Measurements from ENCODE around the gene AFG3L2. TPM values are rescaled to one million over a fixed set of nuclear protein-coding genes. Genes with fewer than 3 reads are reported as not detected.

The AFG3L2 gene
- total RNA-seq, 1 experiment from 2014 or later: 73.5 TPM

GRCh38 chr18:12345491-12346239 lies 31.4 kb downstream of the AFG3L2 start:
- no peaks in the 10 kb centered on the region for H3K27me3 Mint-ChIP-seq (ENCODE audit: low read depth)
- no peak overlapping the region for H3K4ac ChIP-seq (ENCODE audit: low read depth, low read length)
- no peak overlapping the region for H4K91ac ChIP-seq (ENCODE audit: insufficient read length, low read depth, low read length)
- no peak overlapping the region for H3K4me3 Mint-ChIP-seq
- DNase-seq: no peak
- H3K27ac ChIP-seq (ENCODE audit: insufficient read length, low read depth, low read length): no peak overlapping the region
- H3K27ac Mint-ChIP-seq: peak overlapping the region; percentile 10 to 88 (median 78); a peak in 5 of 7 replicates
- no peak overlapping the region for H3K56ac ChIP-seq (ENCODE audit: insufficient read length, low read depth, low read length)
- no peak overlapping the region for H3K18ac ChIP-seq (ENCODE audit: insufficient read length, low read depth, low read length)
- H3K14ac ChIP-seq (ENCODE audit: insufficient read depth, low read length): no peak overlapping the region
- no peak overlapping the region for H2BK12ac ChIP-seq (ENCODE audit: insufficient read length, low read depth, low read length)
- no peaks in the 10 kb centered on the region for H3K79me2 ChIP-seq (ENCODE audit: insufficient read depth, low read length)
- H3K23me2 ChIP-seq (ENCODE audit: insufficient read length, low read depth, low read length, poor library complexity, severe bottlenecking): no peaks in the 10 kb centered on the region
- no peak overlapping the region for H4K5ac ChIP-seq (ENCODE audit: insufficient read length, low read depth, low read length)
- no peak overlapping the region for H3K23ac ChIP-seq (ENCODE audit: insufficient read length, low read depth, low read length)
- H3K9me3 Mint-ChIP-seq: no peaks in the 10 kb centered on the region
- H3K79me1 ChIP-seq (ENCODE audit: insufficient read depth, low read depth, low read length, poor library complexity, severe bottlenecking): no peaks in the 10 kb centered on the region
- H2AFZ ChIP-seq (ENCODE audit: low read length): no peak overlapping the region
- H3K36me3 Mint-ChIP-seq (ENCODE audit: insufficient read depth in 1 of 3, low read depth in 3 of 3): peaks cover 45 to 88% (median 78%) of the 10 kb centered on the region in 3 experiments; a peak in 6 of 7 replicates
- H3K4me2 ChIP-seq (ENCODE audit: insufficient read depth, insufficient read length, low read length): no peak overlapping the region
- WGBS (ENCODE audit: extremely low coverage, insufficient read length, low lambda C conversion rate): no CpG with 5 or more reads among the region's 13 CpGs
- no peak overlapping the region for H4K8ac ChIP-seq (replicated peaks; ENCODE audit: insufficient read length, low read depth, low read length)
- no peaks in the 10 kb centered on the region for H3K27me3 ChIP-seq (ENCODE audit: insufficient read depth, low read length)
- H3K4me1 ChIP-seq (ENCODE audit: insufficient read depth, low read length): no peaks in the 10 kb centered on the region
- H3K9me3 ChIP-seq (ENCODE audit: control insufficient read depth, low read depth, low read length): no peaks in the 10 kb centered on the region
- no peaks in the 10 kb centered on the region for H3K4me1 Mint-ChIP-seq
- no peaks in the 10 kb centered on the region for H4K20me1 ChIP-seq (ENCODE audit: control insufficient read depth, insufficient read depth, insufficient read length)
- no peak overlapping the region for H2BK20ac ChIP-seq (ENCODE audit: low read depth, low read length, poor library complexity, severe bottlenecking)
- H2AK5ac ChIP-seq (ENCODE audit: insufficient read length, low read length): no peak overlapping the region
- no peak overlapping the region for H2BK15ac ChIP-seq (ENCODE audit: low read depth, low read length)
- no peak for TF ChIP-seq CTCF (conservative IDR thresholded peaks at IDR 0.05)
- no peak overlapping the region for H3T11ph ChIP-seq (ENCODE audit: low read length)
- no peak overlapping the region for H3K9ac ChIP-seq (ENCODE audit: extremely low read depth, insufficient read length, low read length)
- no peak overlapping the region for H2BK5ac ChIP-seq (ENCODE audit: insufficient read length, low read length)
- H2BK120ac ChIP-seq (ENCODE audit: low read depth, low read length, poor library complexity, severe bottlenecking): no peak overlapping the region
